Measurements from ENCODE around the gene IGFLR1.

Gene IGFLR1

GRCh38 chr19:35710784-35711723, 31.2 kb downstream of the IGFLR1 start:
- peaks cover 9% of the 10 kb centered on the region for H3K4me1 ChIP-seq (ENCODE audit: low read length)
- TF ChIP-seq EZH2phosphoT487 (IDR thresholded peaks at IDR 0.05; ENCODE audit: low read length) (no peak), EZH2 (optimal IDR thresholded peaks at IDR 0.05; ENCODE audit: low read depth, low read length) (no peak), CTCF (IDR thresholded peaks at IDR 0.05; ENCODE audit: low read length) (no peak)
- no peak overlapping the region for H3K9ac ChIP-seq (ENCODE audit: low read length)
- no peak overlapping the region for H3K4me2 ChIP-seq (ENCODE audit: low read depth, low read length)
- H3K27ac ChIP-seq (ENCODE audit: low read length) = no peak overlapping the region
- no peaks in the 10 kb centered on the region for H3K36me3 ChIP-seq (replicated peaks; ENCODE audit: insufficient read depth, low read length)
- no peaks in the 10 kb centered on the region for H3K9me3 ChIP-seq (replicated peaks; ENCODE audit: insufficient read depth, low read length)
- no peaks in the 10 kb centered on the region for H3K79me2 ChIP-seq (ENCODE audit: low read length)
- H3F3A ChIP-seq (ENCODE audit: insufficient read depth, low read length) = peaks cover under 1% of the 10 kb centered on the region; the same call in 1 of the 2 replicates
- peaks cover 59% of the 10 kb centered on the region for H3K27me3 ChIP-seq (replicated peaks; ENCODE audit: insufficient read depth, low read length)
- no peak overlapping the region for H2AFZ ChIP-seq (ENCODE audit: low read length)
- no peak overlapping the region for H3K4me3 ChIP-seq (ENCODE audit: low read length)
- DNase-seq = no peak
- no peaks in the 10 kb centered on the region for H4K20me1 ChIP-seq (ENCODE audit: insufficient read depth, low read length)
- no peaks in the 10 kb centered on the region for H3K9me2 ChIP-seq (replicated peaks; ENCODE audit: insufficient read depth, low read length)

- Histone ChIP-seq H3K9me3 (replicated peaks; ENCODE audit: insufficient read depth, low read length) (no peaks in the 10 kb centered on the region), H3K9me2 (replicated peaks; ENCODE audit: insufficient read depth, low read length) (no peaks in the 10 kb centered on the region), H3K4me2 (ENCODE audit: low read depth, low read length) (no peak overlapping the region)
Observed at GRCh38 chr19:35708391-35708790, 33.9 kb downstream of the IGFLR1 start.

GRCh38 chr19:35704218-35704617, 38.0 kb downstream of the IGFLR1 start, which contains the start of gene ZBTB32:
Gene ZBTB32 (plus strand): TSS chr19:35704558. CDS start chr19:35714627, 10,069 bp downstream.
- Histone ChIP-seq H2AFZ (ENCODE audit: low read length) (no peak within 1 kb of the TSS), H3F3A (ENCODE audit: insufficient read depth, low read length) (no peaks in the 10 kb centered on the region), H3K9me2 (replicated peaks; ENCODE audit: insufficient read depth, low read length) (no peaks in the 10 kb centered on the region), H3K9ac (ENCODE audit: low read length) (no peak within 1 kb of the TSS), H3K4me1 (ENCODE audit: low read length) (no peaks in the 10 kb centered on the region), H3K4me2 (ENCODE audit: low read depth, low read length) (no peak within 1 kb of the TSS), H4K20me1 (ENCODE audit: insufficient read depth, low read length) (no peaks in the 10 kb centered on the region), H3K36me3 (replicated peaks; ENCODE audit: insufficient read depth, low read length) (no peaks in the 10 kb centered on the region), H3K27me3 (replicated peaks; ENCODE audit: insufficient read depth, low read length) (peaks cover 28% of the 10 kb centered on the region), H3K79me2 (ENCODE audit: low read length) (no peaks in the 10 kb centered on the region), H3K4me3 (ENCODE audit: low read length) (no peak within 1 kb of the TSS), H3K27ac (ENCODE audit: low read length) (no peak within 1 kb of the TSS), H3K9me3 (replicated peaks; ENCODE audit: insufficient read depth, low read length) (no peaks in the 10 kb centered on the region)
- TF ChIP-seq EZH2phosphoT487 (IDR thresholded peaks at IDR 0.05; ENCODE audit: low read length) (no peak), EZH2 (optimal IDR thresholded peaks at IDR 0.05; ENCODE audit: low read depth, low read length) (no peak), CTCF (IDR thresholded peaks at IDR 0.05; ENCODE audit: low read length) (no peak)
- DNase-seq = no peak

More at GRCh38 chr19:35708391-35708790, 33.9 kb downstream of the IGFLR1 start:
- H3K9ac ChIP-seq (ENCODE audit: low read length) = no peak overlapping the region
- H3F3A ChIP-seq (ENCODE audit: insufficient read depth, low read length) = no peaks in the 10 kb centered on the region
- H3K4me1 ChIP-seq (ENCODE audit: low read length) = peaks cover 5% of the 10 kb centered on the region; the same call in 1 of the 2 replicates
- no peak for TF ChIP-seq EZH2 (optimal IDR thresholded peaks at IDR 0.05; ENCODE audit: low read depth, low read length)
- no peak for TF ChIP-seq EZH2phosphoT487 (IDR thresholded peaks at IDR 0.05; ENCODE audit: low read length)
- TF ChIP-seq CTCF (IDR thresholded peaks at IDR 0.05; ENCODE audit: low read length) = no peak
- H3K4me3 ChIP-seq (ENCODE audit: low read length) = no peak overlapping the region
- no peaks in the 10 kb centered on the region for H4K20me1 ChIP-seq (ENCODE audit: insufficient read depth, low read length)
- peaks cover 53% of the 10 kb centered on the region for H3K27me3 ChIP-seq (replicated peaks; ENCODE audit: insufficient read depth, low read length)
- no peak for DNase-seq
- H3K79me2 ChIP-seq (ENCODE audit: low read length) = no peaks in the 10 kb centered on the region
- H3K27ac ChIP-seq (ENCODE audit: low read length) = no peak overlapping the region
- no peaks in the 10 kb centered on the region for H3K36me3 ChIP-seq (replicated peaks; ENCODE audit: insufficient read depth, low read length)
- H2AFZ ChIP-seq (ENCODE audit: low read length) = no peak overlapping the region
